ENCODE data around the gene HDGFL1.

DNA sequence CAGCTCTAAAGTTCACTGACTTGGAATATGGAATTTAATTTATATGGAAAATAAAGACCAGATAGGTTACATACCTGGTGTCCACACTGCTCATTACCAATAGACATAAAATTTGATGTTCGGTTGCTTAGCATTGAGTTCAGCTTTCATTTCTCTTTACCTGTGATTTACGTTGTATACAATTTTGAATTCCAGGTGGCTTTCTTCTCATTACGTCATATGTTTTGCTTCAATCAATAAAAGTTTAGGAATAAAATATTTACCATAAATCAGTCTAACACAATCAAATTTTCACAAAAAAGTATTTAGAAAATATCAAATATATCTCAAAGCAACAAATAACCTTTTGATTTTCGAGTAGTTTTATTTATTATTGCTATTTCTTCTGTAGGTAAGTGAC is 40.8 kb downstream of the HDGFL1 start:
- TF ChIP-seq, protein P1, sequence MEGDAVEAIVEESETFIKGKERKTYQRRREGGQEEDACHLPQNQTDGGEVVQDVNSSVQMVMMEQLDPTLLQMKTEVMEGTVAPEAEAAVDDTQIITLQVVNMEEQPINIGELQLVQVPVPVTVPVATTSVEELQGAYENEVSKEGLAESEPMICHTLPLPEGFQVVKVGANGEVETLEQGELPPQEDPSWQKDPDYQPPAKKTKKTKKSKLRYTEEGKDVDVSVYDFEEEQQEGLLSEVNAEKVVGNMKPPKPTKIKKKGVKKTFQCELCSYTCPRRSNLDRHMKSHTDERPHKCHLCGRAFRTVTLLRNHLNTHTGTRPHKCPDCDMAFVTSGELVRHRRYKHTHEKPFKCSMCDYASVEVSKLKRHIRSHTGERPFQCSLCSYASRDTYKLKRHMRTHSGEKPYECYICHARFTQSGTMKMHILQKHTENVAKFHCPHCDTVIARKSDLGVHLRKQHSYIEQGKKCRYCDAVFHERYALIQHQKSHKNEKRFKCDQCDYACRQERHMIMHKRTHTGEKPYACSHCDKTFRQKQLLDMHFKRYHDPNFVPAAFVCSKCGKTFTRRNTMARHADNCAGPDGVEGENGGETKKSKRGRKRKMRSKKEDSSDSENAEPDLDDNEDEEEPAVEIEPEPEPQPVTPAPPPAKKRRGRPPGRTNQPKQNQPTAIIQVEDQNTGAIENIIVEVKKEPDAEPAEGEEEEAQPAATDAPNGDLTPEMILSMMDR (IDR thresholded peaks at IDR 0.05): no peak
- TF ChIP-seq POLR2A (IDR thresholded peaks at IDR 0.05): no peak

All from thyroid gland (tissue), 4 donors.